ENCODE results near the gene NRN1.
"Not testable (repeated sequence)": the region's sequence is repeated elsewhere in the genome, so short reads cannot be mapped to it uniquely, and the experiment has no call there.

The NRN1 gene

GRCh38 chr6:5981126-5982026 is 25.3 kb downstream of the NRN1 start:
- no peak for DNase-seq (ENCODE audit: low read depth, low spot score)

DNA sequence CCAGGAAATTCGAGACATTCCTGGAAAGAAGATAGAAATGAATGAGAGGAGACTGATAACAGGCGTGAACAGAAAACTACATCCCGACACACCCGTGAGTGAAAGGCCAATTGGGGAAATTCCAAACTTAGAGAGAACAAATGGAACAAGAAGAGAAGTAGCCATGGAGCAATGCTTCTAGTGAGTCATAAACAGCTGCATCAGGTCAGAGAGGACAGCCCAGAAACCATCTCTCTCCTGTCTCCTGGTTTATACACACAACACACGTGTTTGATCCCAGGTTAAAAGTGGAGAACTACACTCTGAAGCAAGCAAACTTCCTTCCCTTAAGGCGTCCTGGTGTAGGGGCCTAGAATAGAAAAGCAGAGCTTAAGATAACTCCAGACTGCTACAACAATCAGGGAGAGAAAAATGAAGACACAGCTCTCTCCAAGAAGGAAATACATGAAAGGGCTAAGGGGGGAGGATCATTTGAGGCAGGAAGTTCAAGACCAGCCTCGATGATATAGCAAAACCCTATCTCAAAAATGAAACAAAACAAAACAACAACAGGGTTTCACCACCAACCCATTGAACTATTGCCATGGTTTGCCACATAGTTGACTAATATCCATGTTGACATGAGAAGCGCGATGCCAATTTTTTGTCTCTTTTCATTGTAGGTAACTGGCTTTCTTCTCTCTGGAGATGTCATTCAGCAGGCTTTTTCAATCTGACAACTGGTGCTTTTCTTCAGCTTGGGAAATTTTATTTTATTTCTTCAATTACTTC is 26.9 kb downstream of the NRN1 start:
- DNase-seq (ENCODE audit: low read depth, low spot score) = no peak

GRCh38 chr6:5976811-5977210 is 29.9 kb downstream of the NRN1 start:
- no peak for DNase-seq (ENCODE audit: low read depth, low spot score)

- DNase-seq (ENCODE audit: low read depth, low spot score) = no peak
Observed at GRCh38 chr6:5968817-5969734, 37.6 kb downstream of the NRN1 start.

DNA sequence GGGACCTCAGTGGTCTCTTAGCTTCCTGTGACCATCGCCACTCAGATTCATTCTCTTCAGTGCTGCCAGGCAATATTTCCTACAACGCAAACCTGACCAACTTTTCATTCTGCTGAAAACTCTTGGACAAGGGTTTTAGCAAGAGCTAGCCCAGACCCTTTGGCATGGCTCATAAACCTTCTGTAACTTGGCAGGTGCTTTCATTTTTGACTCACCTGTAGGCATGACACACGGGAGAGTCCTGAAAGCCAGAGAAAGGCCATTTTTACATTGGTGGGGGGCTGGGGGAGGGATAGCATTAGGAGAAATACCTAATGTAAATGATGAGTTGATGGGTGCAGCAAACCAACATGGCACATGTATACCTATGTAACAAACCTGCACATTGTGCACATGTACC is 38.7 kb downstream of the NRN1 start:
- DNase-seq (ENCODE audit: low read depth, low spot score) = not testable (repeated sequence)

DNA sequence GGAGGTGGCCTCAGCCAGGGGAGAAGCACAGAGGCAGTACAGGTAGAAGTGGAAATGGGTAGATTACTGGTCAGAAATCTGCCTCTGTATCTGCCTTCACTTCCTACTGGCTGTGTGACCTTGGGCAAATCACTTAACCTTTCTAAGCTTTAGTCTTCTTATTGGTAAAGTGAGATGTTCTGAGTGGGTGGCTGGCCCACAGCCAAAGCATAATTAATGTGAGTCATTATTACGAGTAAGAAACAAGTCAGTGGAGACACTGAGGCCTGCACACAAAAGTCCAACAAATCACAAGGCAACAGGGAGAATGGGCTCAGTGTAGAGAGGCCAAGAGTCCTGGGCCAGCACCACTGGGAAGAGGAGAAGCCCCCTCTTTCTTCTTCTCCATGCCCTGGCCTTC is 39.1 kb downstream of the NRN1 start:
- no peak for DNase-seq (ENCODE audit: low read depth, low spot score)

DNA sequence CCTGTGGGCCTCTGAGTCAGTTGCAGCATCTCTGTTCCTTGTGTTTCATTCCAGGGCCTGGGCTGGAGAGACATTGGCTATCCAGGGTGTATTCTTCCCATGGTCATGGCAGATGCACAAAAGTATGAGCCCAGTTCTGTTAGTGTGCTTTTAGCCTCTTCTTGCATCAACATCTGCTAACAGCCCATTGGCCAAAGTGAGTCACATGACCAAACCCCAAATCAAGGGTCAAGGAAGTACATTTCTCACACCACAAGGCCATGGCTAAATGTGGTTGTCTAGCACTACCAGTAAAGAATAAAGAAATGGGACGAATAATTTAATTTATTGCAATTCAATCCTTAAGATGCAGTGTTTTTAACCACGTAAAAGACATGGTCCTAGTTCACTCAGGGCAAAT is 43.9 kb downstream of the NRN1 start:
- no peak for DNase-seq (ENCODE audit: low read depth, low spot score)

DNA sequence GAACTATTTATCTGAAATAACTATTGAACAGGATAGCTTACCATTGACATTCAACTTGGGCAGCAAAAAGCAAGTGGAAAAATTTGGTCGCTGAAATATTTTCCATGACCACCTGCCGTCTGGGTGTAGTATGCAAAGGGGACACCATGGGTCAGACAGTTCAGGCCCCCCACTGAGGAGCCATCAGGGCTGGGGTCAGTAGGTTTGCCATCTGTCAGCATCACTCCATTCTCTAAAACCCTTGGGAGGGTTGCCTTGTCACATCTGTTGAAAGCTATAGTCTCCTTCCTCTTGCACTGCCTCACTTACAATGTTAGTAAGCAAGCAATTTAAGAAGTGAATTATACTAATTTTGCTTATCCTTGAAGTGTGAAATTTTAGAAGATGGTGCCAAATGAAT is 44.9 kb downstream of the NRN1 start:
- no peak for DNase-seq (ENCODE audit: low read depth, low spot score)

GRCh38 chr6:5960456-5960855 is 46.3 kb downstream of the NRN1 start:
- DNase-seq (ENCODE audit: low read depth, low spot score) = no peak

DNA sequence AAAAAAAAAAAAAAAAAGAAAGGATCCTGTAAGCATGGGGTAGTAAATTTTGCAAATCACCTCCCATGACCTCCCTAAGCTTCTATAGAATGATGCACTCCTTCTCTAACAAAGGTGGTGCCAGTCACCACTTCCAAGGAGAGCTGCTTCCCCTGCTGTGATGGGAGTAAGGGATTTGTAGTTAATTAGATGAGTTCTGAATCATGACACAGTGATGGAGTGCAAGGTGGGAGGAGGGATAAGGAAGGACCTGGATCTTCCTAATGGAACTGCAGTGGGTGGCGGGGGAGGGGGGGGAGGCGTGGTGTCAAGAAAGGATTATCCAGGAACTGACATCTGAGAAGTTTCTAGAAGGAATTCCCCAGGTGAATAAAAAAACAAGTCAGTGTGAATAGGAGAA is 47.8 kb downstream of the NRN1 start:
- no peak for DNase-seq (ENCODE audit: low read depth, low spot score)

- no peak for DNase-seq (ENCODE audit: low read depth, low spot score)
Observed at GRCh38 chr6:5956939-5957338, 49.8 kb downstream of the NRN1 start.

DNA sequence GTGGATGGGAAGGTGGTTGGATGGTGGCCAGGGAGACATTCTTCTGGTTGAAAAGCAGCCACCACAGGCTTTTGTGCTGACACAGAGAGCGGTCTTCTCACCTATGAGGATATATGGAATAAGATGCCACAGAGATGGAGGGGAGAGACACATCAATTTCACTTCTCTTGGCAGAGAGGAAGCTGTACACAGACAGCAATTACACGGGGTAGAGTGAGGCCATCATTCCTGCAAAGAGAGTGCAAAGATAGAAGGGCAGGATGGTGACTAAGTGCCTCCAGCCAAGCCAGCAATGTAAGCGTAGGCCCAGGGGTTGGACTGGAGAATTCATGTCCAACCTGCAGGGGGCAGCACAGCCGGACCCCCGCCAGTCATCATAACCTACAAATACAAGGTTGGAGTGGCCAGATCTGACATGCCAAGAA is 56.4 kb downstream of the NRN1 start:
- DNase-seq (ENCODE audit: low read depth, low spot score) = no peak

Data from smooth muscle cell of the brain vasculature (primary cell).